Kidney (tissue), 14 donors: ENCODE results near the gene C5orf47. TPM values are rescaled to one million over a fixed set of nuclear protein-coding genes. Genes with fewer than 3 reads are reported as not detected.

Experiments
- DNase-seq, 5 donors: peaks; one replicate each; pipeline ENCODE4 v3.0.0-alpha.2; 2013 to 2020
- FAIRE-seq: peaks from 2 replicates; lab custom pipeline; 2012; peaks lifted over from hg19 to GRCh38; lab: Jason Lieb, UNC
- H3K27ac ChIP-seq, 2 donors: one replicate each; pipeline ENCODE4 v1.7.0; 2013; ENCODE audit warnings: low read depth in 2 of 2, low read length in 2 of 2, inconsistent platforms in 1 of 2
- H3K27me3 ChIP-seq: one replicate; pipeline ENCODE4 v1.7.1; 2013; ENCODE audit warnings: low read length, inconsistent platforms; ENCODE audit not compliant: control insufficient read depth, insufficient read depth
- H3K36me3 ChIP-seq, 3 donors: one replicate each; pipeline versions ENCODE4 v1.7.0 to v1.7.1; 2013; ENCODE audit warnings: low read length in 3 of 3, control low read depth in 1 of 3, inconsistent platforms in 1 of 3; ENCODE audit not compliant: insufficient read depth in 3 of 3, control insufficient read depth in 2 of 3
- H3K4me1 ChIP-seq, 3 donors: one replicate each; pipeline versions ENCODE4 v1.7.0 to v1.7.1; 2013; ENCODE audit warnings: low read length in 3 of 3, inconsistent platforms in 1 of 3, low read depth in 1 of 3; ENCODE audit not compliant: control insufficient read depth in 2 of 3, insufficient read depth in 2 of 3
- H3K4me3 ChIP-seq, 3 donors: one replicate each; pipeline versions ENCODE4 v1.7.0 to v1.8.1; 2013; ENCODE audit warnings: low read length in 3 of 3, control low read depth in 1 of 3, inconsistent platforms in 1 of 3
- H3K9ac ChIP-seq, 3 donors: one replicate each; pipeline versions ENCODE4 v1.7.0 to v1.7.1; 2013; ENCODE audit warnings: low read length in 3 of 3, control low read depth in 1 of 3, inconsistent platforms in 1 of 3
- H3K9me3 ChIP-seq, 3 donors: one replicate each; pipeline versions ENCODE4 v1.7.0 to v1.7.1; 2013; ENCODE audit warnings: low read length in 3 of 3, control low read depth in 1 of 3, inconsistent platforms in 1 of 3; ENCODE audit not compliant: control insufficient read depth in 2 of 3, insufficient read depth in 1 of 3
- CTCF ChIP-seq: IDR thresholded peaks from 3 replicates; pipeline ENCODE4 v1.5.1; 2012; ENCODE audit warnings: mild to moderate bottlenecking, moderate library complexity, borderline replicate concordance; ENCODE audit not compliant: insufficient read depth; ENCODE audit errors: extremely low read depth
- intact Hi-C: fragments of 100-400 bp; cut with DNase I; formaldehyde crosslinking; loops from one replicate; pipeline ENCODE4 v1.11.1; 2022
- polyA plus RNA-seq: library from polyadenylated mRNA; stranded (reverse); fragments of 350-450 nt; fragmentation: Illumina TruSeq; extraction: RNeasy Lipid Tissue Mini Kit (QIAGEN cat#74804); gene quantifications from one replicate; pipeline ENCODE4 v1.2.3, GENCODE V29; 2014; ENCODE audit warnings: low read depth, low replicate concordance; ENCODE audit not compliant: insufficient read depth
- total RNA-seq: library from RNA; stranded (reverse); fragmentation: NEBNext Ultra II Directional; extraction: Animal tissue kit (Norgen Biotek cat#: 25700); gene quantifications from one replicate; pipeline ENCODE4 v1.2.1, GENCODE V29; 2021
- donor health status: control.
- donor health status: control.
- donor health status: control.
- donor health status: control.
- donor health status: control.
- donor health status: DM: yes; HTN: yes; CAD: no.
- donor health status: Normal renal cell carcinoma (clear cell type).

Gene C5orf47
- total and polyA plus RNA-seq, 2 donors from 2014 or later = not detected

DNA sequence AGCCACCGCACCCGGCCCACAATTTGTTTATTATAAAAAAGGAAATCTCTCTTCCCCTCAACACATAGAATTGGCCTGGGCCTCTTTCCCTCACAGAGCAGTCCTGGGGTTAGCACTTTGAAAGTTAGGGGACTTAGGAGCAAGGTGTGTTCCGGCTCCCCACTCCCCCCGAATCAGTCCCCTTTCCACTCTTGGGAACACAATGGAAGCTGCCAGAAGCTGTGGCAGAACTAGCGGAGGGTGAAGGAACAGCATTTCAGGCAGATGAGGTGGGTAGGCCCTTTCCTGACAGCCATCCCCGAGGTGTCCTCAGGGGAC is 16.4 kb upstream of the C5orf47 start:
- H3K4me3 ChIP-seq = peak overlapping the region; percentile 63 to 85 (median 72)
- FAIRE-seq = no peak

DNA sequence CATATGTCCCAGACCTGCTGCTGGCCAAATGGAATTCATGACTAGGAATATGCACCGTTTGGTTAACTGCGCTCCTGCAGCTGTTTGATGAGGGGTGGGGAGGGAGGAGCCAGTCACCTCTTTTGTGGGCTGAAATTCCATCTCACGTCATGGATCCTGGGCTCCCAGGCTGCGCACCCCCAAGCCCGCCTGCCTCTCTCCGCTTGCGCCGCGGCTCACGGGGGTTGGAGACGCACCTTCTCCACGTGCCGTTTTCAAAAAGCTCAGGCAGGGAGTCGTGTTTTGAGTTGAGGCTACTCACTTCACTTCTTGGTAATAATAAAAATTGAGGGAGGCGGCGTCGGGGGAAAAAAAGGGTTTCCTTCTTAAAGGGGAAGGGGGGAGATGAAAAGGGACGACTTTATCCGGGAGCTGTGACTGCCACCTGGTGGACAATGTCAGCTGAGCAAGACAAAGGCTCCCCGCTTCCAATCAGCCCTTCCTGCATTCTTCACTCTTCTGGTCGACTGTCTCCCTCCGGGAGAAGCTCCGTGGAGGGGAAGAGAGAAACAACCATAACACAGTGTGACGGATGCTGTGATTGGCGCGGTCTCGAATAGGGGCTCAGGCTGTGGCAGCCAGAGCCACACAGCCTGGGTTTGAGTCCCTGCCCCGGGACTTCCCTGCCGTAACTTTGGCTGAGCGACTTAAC is 15.9 kb upstream of the C5orf47 start:
- H3K4me1 ChIP-seq = peaks cover 0 to 10% (median 0%) of the 10 kb centered on the region in 3 donors
- intact Hi-C loops = no loop called here
- peak overlapping the region; percentile 76 to 86 for H3K27ac ChIP-seq
- DNase-seq (peak; percentile 88 to 95 (median 93)), FAIRE-seq (no peak)
- no peaks in the 10 kb centered on the region for H3K27me3 ChIP-seq
- peak; percentile 93 for TF ChIP-seq CTCF
- H3K36me3 ChIP-seq = no peaks in the 10 kb centered on the region
- peak overlapping the region; percentile 20 to 80 (median 71) for H3K9ac ChIP-seq
- H3K4me3 ChIP-seq = peak overlapping the region; percentile 63 to 85 (median 72)
- no peaks in the 10 kb centered on the region for H3K9me3 ChIP-seq

More for the DNA sequence above, 16.4 kb upstream of the C5orf47 start:
- peak overlapping the region; percentile 76 to 86 for H3K27ac ChIP-seq
- no peaks in the 10 kb centered on the region for H3K36me3 ChIP-seq
- peak in 1 of 5 donors; percentile 57 for DNase-seq
- no peaks in the 10 kb centered on the region for H3K27me3 ChIP-seq
- intact Hi-C loops = no loop called here
- H3K9ac ChIP-seq = peak overlapping the region; percentile 13 to 80 (median 54)
- TF ChIP-seq CTCF = no peak
- H3K4me1 ChIP-seq = peaks cover 0 to 10% (median 0%) of the 10 kb centered on the region in 3 donors
- no peaks in the 10 kb centered on the region for H3K9me3 ChIP-seq

- no peaks in the 10 kb centered on the region for H3K27me3 ChIP-seq
- no peaks in the 10 kb centered on the region for H3K9me3 ChIP-seq
- intact Hi-C loops = no loop called here
- H3K9ac ChIP-seq = peak overlapping the region; percentile 20 to 80 (median 71)
- H3K4me1 ChIP-seq = peaks cover 0 to 10% (median 0%) of the 10 kb centered on the region in 3 donors
- peak in 4 of 5 donors; percentile 44 to 67 (median 64) for DNase-seq
- FAIRE-seq = no peak
- peak overlapping the region; percentile 76 to 86 for H3K27ac ChIP-seq
- TF ChIP-seq CTCF = no peak
- H3K36me3 ChIP-seq = no peaks in the 10 kb centered on the region
- peak overlapping the region; percentile 63 to 85 (median 72) for H3K4me3 ChIP-seq
These were observed 15.4 kb upstream of the C5orf47 start for GRCh38 chr5:173973616-173973969.
